Stimulated activated CD8-positive, alpha-beta memory T cell treated with anti-CD3 and anti-CD28 coated beads, Interleukin-7, amount 100 ng/mL, for 48 hours (primary cell): Measurements from ENCODE around the gene ARHGAP6.

Experiments
- DNase-seq, 2 donors: peaks; one replicate each; pipeline ENCODE4 v3.0.0-alpha.2; 2020; ENCODE audit warnings: low read depth in 1 of 2; ENCODE audit errors: extremely low read depth in 1 of 2

Gene ARHGAP6, protein sequence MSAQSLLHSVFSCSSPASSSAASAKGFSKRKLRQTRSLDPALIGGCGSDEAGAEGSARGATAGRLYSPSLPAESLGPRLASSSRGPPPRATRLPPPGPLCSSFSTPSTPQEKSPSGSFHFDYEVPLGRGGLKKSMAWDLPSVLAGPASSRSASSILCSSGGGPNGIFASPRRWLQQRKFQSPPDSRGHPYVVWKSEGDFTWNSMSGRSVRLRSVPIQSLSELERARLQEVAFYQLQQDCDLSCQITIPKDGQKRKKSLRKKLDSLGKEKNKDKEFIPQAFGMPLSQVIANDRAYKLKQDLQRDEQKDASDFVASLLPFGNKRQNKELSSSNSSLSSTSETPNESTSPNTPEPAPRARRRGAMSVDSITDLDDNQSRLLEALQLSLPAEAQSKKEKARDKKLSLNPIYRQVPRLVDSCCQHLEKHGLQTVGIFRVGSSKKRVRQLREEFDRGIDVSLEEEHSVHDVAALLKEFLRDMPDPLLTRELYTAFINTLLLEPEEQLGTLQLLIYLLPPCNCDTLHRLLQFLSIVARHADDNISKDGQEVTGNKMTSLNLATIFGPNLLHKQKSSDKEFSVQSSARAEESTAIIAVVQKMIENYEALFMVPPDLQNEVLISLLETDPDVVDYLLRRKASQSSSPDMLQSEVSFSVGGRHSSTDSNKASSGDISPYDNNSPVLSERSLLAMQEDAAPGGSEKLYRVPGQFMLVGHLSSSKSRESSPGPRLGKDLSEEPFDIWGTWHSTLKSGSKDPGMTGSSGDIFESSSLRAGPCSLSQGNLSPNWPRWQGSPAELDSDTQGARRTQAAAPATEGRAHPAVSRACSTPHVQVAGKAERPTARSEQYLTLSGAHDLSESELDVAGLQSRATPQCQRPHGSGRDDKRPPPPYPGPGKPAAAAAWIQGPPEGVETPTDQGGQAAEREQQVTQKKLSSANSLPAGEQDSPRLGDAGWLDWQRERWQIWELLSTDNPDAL (N-terminal part only)

DNA sequence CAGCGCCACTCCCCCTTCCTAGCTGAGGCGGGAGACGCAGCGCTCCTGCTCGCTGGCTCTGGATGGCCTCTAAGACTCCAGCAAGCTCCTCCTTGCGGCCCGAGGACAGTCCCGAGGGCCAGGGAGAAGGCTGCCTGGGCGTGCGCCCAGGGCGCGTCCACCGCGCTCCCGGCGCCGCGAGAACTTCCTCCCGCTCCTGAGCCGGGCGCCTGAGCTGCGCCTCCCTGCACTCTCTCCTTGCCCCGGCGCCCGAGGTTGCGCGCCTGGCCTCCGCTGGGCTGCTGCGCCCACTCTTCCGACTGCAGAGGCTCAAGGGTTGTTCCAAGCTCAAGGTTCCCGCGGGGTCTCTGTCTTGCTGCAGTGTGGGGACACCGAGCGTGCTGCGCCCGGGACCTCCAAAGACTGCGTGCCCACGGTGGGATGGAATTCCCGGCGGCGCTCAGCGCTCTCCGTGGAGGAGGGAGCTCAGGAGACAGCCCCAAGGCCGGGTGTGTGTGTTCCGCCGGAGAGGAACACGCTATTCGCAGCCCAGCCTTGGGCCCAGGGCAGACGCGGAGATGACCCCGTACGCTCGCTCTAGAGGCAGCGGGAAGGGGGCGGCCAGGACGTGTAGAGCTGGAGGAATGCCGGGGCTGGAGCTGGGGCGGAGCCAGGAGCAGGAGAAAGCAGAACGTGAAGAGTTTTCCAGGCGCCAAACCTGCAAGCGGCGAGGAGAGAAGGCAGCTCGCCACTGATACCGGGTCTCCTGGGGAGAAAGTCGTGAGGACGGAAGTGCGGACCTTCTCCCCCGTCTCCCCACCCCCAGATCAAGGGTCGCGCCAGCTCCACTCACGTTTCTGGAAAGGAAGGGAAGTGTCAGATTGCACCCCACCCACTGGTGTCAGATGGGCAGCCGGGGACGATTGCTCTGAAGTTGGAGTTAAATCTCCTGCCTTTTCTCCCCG is at the start of gene ARHGAP6:
TSS of gene ARHGAP6 (minus strand) at position 753 of the 944 bp plus-strand sequence. CDS start 1,092 bp downstream, outside the sequence.
- no peak for DNase-seq

DNA sequence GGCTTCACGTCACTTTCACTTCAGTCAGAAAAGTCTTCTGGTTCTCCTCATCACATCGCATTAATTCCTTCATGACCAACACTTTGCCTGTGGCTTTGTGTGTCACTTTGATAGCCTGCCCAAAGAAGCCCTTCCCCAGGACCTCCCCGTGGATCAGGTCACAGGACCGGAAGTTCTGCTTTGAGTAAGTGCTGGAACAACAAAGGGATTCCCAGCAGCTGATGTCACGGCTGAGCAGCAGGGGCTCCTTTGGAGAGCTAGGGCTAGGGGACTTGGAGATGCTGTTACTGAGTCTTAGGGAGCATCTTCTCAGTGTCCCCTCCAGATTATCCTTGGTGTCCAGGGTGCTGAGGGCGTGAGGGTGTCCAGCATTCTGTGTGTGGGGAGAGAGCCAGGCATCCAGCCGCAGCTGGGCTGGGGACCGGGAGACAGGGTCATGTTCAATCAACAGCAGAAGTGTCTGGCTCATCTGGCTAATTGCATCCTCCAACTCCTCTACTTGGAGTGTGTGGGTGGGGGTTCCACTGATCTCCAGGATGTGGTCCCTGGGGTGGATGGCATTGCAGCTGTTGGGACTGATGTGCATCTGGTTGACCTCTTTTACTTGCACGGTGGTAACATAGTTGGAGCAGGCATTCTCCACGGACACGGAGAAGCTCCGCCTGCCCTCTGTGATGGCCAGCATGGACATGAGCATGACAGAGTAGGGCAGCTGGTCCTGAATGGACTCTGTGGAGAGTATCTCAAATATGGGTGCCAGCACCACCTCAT is 39.2 kb upstream of the ARHGAP6 start:
- DNase-seq, result no peak

DNA sequence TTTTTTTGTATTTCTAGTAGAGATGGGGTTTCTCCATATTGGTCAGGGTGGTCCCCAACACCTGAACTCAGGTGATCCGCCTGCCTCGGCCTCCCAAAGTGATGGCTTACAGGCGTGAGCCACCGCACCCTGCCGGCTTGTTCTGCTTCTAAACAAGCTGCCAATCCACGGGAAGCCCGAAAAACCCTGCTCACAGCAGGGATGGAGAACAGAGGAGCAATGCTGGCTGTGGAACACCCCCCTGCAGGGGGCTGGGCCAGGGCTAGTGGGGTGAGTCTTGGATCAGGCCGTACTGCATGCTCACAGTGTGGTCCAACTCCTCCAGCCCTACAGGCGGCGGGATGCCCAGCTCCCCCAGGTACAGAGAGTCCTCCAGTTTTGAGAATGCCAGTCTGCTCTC is 38.1 kb upstream of the ARHGAP6 start:
- DNase-seq, result no peak

DNA sequence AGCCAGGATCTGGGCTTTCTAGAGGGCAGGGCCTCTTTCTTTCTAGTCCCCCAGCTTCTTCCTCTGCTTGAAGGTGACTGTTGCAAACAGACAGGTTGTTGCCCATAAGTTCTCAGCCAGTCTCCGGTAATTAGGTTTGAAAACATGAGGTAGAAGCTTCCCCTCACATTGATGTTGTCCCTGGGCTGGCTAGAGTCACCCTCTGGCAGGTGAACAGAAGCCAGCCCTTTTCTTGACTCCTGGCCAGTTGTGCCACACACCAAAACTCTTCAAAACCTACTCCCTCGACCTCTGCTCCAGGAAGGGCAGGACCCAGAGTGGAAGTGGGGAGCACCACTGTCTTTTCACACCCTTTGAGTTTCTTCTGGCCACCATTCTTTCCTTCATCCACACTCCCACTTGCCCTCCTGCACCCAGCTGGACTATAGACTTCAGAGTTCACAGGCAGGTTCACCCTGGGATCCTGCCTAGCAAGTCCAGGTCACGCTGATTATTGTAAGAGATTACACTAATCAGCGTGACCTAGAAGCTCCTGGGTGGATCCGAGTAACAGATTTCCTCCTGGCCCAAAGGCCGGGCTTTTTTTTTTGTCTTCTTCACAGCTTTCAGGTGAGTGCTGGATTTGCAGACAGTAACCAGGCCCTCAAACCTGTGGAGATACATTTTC is 37.4 kb upstream of the ARHGAP6 start:
- no peak for DNase-seq

DNA sequence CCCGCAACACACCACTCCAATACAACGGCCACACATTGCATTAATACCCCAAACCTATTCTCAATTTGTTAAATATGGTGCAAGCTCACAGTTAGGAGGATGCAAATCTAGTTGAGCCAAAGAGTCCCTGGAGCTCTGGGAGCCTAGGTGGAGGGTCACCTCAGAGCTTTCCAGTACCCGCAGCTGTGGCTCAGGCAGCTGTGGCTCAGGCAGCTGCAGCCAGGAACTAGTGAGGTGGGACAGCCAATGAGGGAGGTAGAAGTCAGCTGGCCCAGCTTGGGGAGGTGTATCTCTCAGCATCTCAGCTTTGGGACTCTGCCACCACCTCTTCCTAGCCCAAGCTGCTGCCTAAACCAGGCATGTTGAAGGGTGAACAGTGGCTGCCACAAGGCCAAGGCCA is 36.7 kb upstream of the ARHGAP6 start:
- no peak for DNase-seq

DNA sequence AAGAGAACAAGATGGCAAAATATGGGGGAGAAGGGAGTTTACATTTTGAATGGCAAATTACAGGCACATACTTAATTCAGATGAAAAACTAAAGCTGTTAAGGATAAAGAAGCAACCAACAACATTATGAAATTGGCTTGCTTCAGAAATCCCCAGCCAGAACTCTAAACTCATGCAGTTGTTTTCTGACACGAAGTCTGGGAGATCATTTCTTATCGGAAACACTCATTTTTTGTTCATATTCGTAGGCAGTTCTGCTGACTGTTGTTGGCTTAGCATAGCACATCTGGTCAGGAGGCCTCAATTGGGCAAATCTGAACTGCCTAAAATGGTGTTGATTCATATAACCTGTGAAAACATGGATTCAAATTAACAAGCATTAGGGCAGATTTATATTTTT is 33.0 kb upstream of the ARHGAP6 start:
- DNase-seq, result no peak

DNA sequence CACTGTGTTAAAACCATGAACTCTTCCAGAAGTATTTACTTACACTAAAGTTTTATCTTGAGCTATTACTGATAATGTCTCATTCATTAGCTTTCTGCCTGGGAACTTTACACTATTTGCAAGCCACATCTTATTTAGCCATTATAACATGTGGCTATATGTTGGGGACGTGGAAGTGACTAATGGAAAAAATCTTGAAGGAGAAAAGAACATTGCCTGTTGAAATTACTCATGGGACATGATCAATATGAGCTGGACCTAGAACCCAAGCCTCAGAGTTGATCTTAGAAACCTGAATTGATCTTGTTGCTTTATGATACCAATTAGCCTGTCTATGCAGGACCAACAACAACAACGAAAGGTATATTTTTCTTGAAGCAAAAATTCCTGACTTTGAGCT is 22.5 kb upstream of the ARHGAP6 start:
- no peak for DNase-seq

DNA sequence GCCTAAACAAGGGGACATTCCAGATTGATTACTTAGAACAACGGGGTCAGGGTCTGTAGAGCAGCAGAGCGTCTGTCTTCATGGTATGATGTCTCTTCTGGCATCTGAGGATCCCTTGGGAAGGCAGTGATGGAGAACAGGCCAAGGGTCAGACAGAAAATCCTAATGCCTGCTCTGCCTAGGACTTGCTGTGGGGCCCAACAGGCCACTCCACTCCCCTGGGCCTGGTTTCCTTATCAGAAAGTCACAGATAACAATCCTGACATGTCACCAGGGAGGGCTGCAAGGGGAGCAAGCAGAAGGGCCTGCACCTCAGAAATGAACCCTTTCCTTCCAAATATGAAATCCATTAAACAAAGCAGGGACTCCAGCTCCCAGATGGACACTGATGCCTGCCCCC is 21.4 kb upstream of the ARHGAP6 start:
- DNase-seq, result no peak

DNA sequence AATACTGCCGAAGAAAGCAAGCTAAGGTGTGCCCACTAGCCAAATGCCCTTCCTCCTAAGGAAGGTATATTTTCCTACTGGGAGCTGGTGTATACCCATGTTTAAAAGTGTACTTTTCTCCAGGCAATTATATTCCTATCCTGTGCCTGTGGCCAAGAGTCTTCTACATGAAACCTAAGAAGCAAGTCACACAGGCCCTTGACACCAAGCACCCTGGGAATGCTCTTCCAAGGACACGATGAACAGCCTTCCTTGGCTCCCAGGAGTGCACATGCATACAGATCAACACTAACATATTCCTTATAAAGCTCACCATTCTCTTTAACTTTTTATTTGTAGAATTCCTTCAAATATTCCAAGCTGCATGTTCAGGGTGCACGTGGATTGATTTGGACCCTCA is 17.3 kb upstream of the ARHGAP6 start:
- DNase-seq, result no peak

DNA sequence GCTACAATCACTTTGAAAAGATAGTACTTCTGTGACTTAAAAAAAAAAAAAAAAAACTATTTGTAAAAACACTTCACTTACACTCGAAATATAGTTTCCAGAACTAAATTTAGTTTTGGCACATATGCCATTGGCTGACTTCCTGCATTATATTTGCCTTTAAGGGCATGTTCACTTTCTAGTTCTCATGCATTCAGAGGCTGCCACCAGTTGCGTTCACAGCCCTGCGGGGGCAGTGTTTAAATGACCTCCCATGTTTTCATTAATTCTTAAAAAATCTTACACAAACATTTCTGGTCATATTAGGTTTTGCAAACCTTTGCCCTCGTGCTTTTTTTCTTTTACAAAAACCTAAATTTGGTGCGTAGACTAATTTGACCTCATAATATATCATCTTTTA is 12.4 kb upstream of the ARHGAP6 start:
- no peak for DNase-seq

DNA sequence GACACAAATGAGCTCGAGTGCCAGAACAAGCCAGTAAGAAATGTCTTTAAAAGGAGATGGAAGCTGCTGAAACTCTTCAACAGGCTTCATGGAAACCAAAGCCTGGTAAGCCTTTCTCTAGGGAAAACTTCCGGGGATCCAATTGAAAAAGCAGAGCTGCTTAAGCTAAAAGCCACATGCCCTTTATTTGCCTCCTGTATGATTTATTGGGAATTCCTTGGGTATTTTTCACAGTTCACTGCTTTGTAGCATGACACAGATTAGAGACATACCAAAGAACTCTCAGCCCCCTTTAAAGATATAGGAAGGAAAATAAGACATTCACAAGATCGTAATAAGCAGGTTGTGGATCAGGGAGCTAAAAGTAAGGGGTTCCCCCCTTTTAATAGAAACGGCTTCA is 6.5 kb upstream of the ARHGAP6 start:
- no peak for DNase-seq

DNA sequence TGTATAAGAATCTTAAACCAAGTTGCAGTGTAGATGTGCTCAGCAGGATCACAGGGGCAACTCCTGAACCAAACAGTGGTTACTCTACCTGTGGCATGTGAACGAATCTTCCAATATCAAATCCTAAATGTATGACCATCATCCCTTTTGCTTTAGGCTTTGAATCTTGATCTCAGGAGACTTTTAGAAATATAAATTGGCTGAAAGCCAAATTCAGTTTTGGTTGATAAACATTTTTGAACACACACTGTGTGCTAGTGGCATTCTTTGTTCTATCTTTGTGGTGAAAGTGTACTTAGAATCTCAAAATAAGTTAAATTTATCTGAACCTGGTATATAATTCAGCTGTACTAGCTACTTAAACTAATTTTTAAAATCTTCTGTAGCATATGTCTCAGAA is 4.6 kb upstream of the ARHGAP6 start:
- no peak for DNase-seq

DNA sequence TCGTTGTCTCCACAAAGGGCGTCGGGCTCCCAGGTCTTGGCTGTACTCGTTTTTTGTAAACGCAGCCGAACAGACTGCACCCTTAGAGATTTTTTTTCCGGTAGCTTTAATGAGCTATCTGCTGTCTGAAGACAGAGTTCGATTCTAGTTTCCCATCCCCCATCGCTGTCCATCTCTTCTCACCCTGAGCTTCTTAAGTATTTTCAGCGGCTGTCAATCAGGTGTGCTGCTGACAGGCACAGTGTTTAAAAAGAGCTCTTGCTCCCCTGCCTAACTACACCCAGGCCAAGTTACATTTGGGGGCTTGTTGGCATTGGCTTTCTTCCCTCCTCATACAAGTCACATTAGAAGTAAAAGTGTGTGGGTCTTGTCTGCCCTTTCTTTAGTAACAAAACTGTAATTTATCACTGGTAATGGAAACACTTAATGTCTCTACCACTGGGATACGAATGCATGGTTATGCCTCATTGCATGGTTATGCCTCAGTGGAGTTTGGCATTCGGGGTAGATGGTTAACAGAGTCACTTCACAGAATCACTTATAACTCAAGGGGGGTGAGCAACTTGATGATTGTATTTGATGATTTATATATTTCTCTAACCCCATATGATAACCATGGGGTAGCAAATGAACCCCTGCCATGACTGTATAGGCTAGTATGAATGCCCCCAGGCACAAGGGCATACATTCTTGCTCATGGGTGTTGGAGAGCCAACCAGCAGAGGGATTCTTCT is 1.4 kb upstream of the ARHGAP6 start:
- no peak for DNase-seq

DNA sequence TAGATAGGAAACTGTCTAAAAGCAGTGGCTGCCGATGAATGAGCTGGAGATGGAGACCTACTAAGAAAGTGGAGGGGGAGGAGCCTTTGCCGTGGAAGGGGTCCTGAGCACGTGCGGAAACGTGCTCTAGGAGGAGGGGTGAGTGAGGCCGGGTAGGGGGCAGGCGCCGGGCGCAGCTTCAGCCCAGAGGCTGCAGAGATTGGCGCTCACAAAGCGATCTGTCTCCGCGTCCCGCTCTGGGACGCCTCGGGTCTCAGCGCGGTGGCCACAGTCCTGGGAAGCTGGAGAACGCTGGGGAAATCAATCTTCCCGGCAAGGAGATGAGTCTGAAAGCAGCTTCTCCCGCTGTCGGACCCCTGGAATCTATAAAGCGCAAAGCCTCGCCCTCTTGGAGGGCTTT is 444 bp upstream of the ARHGAP6 start:
- no peak for DNase-seq

DNA sequence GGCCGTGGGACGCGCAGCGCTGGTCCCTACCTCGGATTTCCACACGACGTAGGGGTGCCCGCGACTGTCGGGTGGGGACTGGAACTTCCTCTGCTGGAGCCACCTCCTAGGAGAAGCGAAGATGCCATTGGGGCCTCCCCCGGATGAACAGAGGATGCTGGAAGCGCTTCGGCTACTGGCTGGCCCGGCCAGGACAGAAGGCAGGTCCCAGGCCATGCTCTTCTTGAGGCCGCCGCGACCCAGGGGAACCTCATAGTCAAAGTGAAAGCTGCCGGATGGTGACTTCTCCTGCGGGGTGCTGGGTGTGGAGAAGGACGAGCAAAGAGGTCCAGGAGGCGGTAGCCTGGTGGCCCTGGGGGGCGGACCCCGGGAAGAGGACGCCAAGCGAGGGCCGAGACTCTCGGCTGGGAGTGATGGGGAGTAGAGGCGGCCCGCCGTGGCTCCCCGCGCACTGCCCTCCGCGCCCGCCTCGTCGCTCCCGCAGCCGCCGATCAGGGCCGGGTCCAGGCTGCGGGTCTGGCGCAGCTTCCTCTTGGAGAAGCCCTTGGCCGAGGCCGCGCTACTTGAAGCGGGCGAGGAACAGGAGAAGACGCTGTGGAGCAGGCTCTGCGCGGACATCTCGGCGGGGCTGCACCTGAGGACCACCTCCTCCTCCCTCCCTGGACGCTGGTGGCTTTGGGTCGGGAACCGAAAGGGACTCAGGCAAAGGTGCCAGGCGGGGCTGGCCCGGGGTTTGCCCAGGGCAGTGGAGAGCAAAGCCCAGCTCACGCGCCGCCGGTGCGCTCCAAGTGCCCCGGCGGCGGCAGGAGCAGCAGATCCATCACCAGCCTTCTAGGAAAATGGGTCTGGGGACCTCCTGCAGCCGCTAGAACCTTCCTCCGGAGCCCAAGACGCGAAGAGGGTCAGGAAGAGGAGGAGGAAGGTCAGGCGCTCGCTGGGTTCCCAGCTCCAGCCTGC is 1.2 kb downstream of the ARHGAP6 start:
- DNase-seq, result no peak

DNA sequence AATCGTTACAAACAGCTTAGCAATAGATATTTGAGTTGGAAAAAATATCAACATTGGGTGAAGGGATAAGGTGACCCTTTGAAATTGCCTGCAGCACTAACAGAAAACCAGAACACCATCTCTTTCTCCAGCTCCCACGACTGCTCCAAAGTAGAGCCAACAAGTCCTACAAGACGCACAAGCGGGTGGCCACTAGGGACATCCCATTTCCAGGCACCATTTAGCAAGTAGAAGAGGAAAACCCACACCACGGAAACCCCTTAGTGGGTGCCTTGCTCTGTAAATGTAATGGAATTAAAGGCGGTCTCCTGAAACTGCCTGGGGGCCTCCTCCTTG is 1.9 kb downstream of the ARHGAP6 start:
- no peak for DNase-seq

DNA sequence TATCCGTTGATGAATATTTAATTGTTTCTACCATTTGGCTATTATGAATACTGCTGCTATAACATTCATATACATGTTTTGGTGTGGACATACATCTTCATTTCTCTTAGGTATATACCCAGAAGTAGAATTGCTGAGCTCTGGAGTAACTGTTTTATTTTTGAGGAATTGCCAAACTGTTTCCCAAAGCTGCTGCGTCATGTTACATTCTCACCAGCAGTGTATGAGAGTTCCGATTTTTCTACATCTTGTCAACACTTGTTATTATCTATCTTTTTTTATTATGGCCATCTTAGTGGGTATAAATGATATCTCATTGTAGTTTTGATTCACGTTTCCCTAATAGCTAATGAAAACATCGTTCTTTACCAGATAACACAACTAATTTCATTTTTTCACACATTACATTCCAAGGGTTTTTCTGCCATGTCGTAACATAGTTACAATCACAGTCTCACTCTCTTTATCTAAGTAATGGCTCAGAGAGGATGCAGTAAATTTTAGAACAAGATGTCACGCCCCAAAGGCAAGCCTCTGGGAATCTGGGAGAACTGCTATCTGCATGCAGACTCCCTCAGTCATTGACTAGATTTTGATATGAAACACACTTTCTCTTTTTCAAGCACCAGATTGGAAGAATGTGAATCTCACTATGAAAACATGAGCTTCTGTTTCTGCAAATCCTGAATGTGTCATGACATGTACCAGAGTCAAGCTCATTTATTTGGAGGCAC is 10.3 kb downstream of the ARHGAP6 start:
- DNase-seq, result no peak
